ENCODE measurements around the gene SPATA13. TPM values are rescaled to one million over a fixed set of nuclear protein-coding genes. Genes with fewer than 3 reads are reported as not detected.

The SPATA13 gene
- total and polyA plus RNA-seq, 10 of the 15 experiments (the other 5 are each of a cell fraction or from before 2014, with no cell fraction given): 2.4 to 11.1 (median 10.2) TPM

DNA sequence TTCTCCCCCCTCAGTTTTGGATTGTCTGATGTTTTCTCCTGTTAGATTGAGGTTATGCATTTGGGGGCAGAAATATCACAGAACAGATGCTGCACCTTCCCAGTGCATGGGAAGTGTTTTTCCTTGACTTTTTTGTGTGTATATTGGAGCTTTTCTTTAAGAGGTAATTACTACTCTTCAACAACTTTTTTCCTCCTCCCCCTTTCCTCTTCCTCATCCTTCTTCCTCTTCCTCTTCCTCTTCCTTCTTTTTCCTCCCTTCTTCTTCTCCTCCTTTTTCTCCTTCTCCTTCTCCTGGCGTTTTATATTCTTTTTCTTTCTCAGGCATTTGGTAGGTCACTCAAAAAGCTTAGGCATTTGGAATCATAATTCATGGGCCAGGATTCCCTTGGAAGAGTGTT, 18.1 kb upstream of the SPATA13 start:
- in situ Hi-C loops (cut with MboI): no loop called here
- FAIRE-seq: no peak
- ChIA-PET POLR2A (no interaction called here), CTCF (no interaction called here), SMC1A (ENCODE audit: uncharacterized antibody, unreplicated experiment) (interaction anchor here (0.6 kb wide), 1 partner anchor 60 kb away, joined by 3 read pairs; no protein-coding TSS in a partner anchor), RAD21 (ENCODE audit: unreplicated experiment) (no interaction called here)
- no peak overlapping the region for H3K27ac ChIP-seq (ENCODE audit: control insufficient read depth, insufficient read depth)
- no peak for DNase-seq (ENCODE audit: low read depth, low spot score)
- H3K4me1 ChIP-seq (ENCODE audit: control insufficient read depth, insufficient read depth, low read length): no peaks in the 10 kb centered on the region
- H3K4me3 ChIP-seq: no peak overlapping the region
- ATAC-seq: no peak
- no peaks in the 10 kb centered on the region for H3K36me3 ChIP-seq (ENCODE audit: control insufficient read depth in 2 of 2, insufficient read depth in 2 of 2, low read length in 1 of 2)
- peaks cover 5% of the 10 kb centered on the region in 2 experiments for H3K27me3 ChIP-seq (replicated peaks in 1 of 2; ENCODE audit: control insufficient read depth in 2 of 2, insufficient read depth in 2 of 2, low read length in 1 of 2)
- intact Hi-C loops (cut with micrococcal nuclease; ENCODE audit: unreplicated experiment): no loop called here
- WGBS (ENCODE audit: insufficient coverage, insufficient replicate concordance, low lambda C conversion rate, missing lambda C conversion rate): 0% methylated on average over 1 of the region's 1 CpG
- no peak overlapping the region for H3K4me2 ChIP-seq (ENCODE audit: control insufficient read depth, insufficient read depth)
- H2AFZ ChIP-seq (ENCODE audit: control insufficient read depth, low read depth, low read length): no peak overlapping the region
- no peak overlapping the region for H3K9ac ChIP-seq (ENCODE audit: control insufficient read depth, insufficient read depth, low read length)
- BruUV-seq (replicated peaks): no TSS peak
- no peaks in the 10 kb centered on the region; the same call in 2 of the 3 replicates for H3K9me3 ChIP-seq (replicated peaks; ENCODE audit: control insufficient read depth, insufficient read depth, low read length)
- no peaks in the 10 kb centered on the region for H4K20me1 ChIP-seq (ENCODE audit: control insufficient read depth, insufficient read depth)
- TF ChIP-seq PRDM15 (CRISPR knock-in tag; IDR thresholded peaks at IDR 0.05): no peak
- no peak for TF ChIP-seq ZBTB4 (CRISPR knock-in tag; IDR thresholded peaks at IDR 0.05)
- TF ChIP-seq IKZF1 (conservative IDR thresholded peaks at IDR 0.05): no peak
- no peak for TF ChIP-seq POU2F2 (IDR thresholded peaks at IDR 0.05; ENCODE audit: borderline replicate concordance, low read depth, low read length)
- TF ChIP-seq ZNF384 (IDR thresholded peaks at IDR 0.05; ENCODE audit: borderline replicate concordance, low read depth, low read length): no peak
- no peak for TF ChIP-seq TCF7 (IDR thresholded peaks at IDR 0.05; ENCODE audit: borderline replicate concordance)
- no peak for TF ChIP-seq CBX5 (IDR thresholded peaks at IDR 0.05; ENCODE audit: low read depth)
- no peak for TF ChIP-seq CHD4 (IDR thresholded peaks at IDR 0.05)
- no peak for TF ChIP-seq IRF5 (IDR thresholded peaks at IDR 0.05; ENCODE audit: borderline replicate concordance)
- no peak for TF ChIP-seq USF2 (IDR thresholded peaks at IDR 0.05; ENCODE audit: borderline replicate concordance, low read depth, low read length)
- TF ChIP-seq BCL11A (IDR thresholded peaks at IDR 0.05; ENCODE audit: low read depth, low read length): no peak
- no peak for TF ChIP-seq HDAC2 (IDR thresholded peaks at IDR 0.05)
- no peak for TF ChIP-seq GABPA (IDR thresholded peaks at IDR 0.05; ENCODE audit: low read depth)
- TF ChIP-seq RB1 (IDR thresholded peaks at IDR 0.05; ENCODE audit: borderline replicate concordance): no peak
- no peaks in the 10 kb centered on the region for H3K79me2 ChIP-seq (ENCODE audit: control insufficient read depth, insufficient read depth, low read length)

Measured in GM12878 (cell line).